Testis (tissue), 5 donors: ENCODE results near the gene OTOA. TPM values are rescaled to one million over a fixed set of nuclear protein-coding genes. Genes with fewer than 3 reads are reported as not detected.

ENCODE experiments used
- DNase-seq: peaks from one replicate; pipeline ENCODE4 v3.0.0-alpha.2; 2019
- H3K27ac ChIP-seq, 2 donors: fragments of 200-600 bp; sonication (generic); one replicate each; pipeline ENCODE4 v1.5.1; 2019
- H3K27me3 ChIP-seq: fragments of 200-600 bp; sonication (generic); one replicate; pipeline ENCODE4 v1.5.1; 2019
- H3K36me3 ChIP-seq: fragments of 200-600 bp; sonication (generic); one replicate; pipeline ENCODE4 v1.5.1; 2017; ENCODE audit warnings: low read depth; ENCODE audit errors: missing control alignments
- H3K4me1 ChIP-seq: fragments of 200-600 bp; sonication (generic); one replicate; pipeline ENCODE4 v1.5.1; 2019
- H3K4me3 ChIP-seq, 2 donors: fragments of 200-600 bp; sonication (generic); one replicate each; pipeline ENCODE4 v1.5.1; 2017 to 2019
- H3K9me3 ChIP-seq: fragments of 200-600 bp; sonication (generic); one replicate; pipeline ENCODE4 v1.5.1; 2017
- CTCF ChIP-seq, 3 experiments: fragments of 450-650 bp in 2 of 3; fragments of 200-600 bp in 1 of 3; sonication (generic) in 1 of 3; IDR thresholded peaks; one replicate each; pipeline ENCODE4 v1.5.1; 2016 to 2019; ENCODE audit warnings: antibody characterized with exemption in 3 of 3, mild to moderate bottlenecking in 2 of 3, moderate library complexity in 1 of 3
- POLR2A ChIP-seq: fragments of 450-650 bp; IDR thresholded peaks from one replicate; pipeline ENCODE4 v1.6.1; 2017; ENCODE audit warnings: antibody characterized with exemption, mild to moderate bottlenecking, moderate library complexity
- WGBS, 2 donors: methylation state at CpG; one replicate each; pipeline ENCODE4 v1.1.5; 2018; 5-methylcytosine and 5-hydroxymethylcytosine counted together
- intact Hi-C: fragments of 100-400 bp; cut with DNase I; formaldehyde crosslinking; loops from one replicate; pipeline ENCODE4 v1.15.1; 2023; ENCODE audit warnings: low total_unique reads
- long read RNA-seq, 2 donors: transcript quantifications; one replicate each; lab custom pipeline, GENCODE V29; 2026
- polyA plus RNA-seq: library from polyadenylated mRNA; stranded (reverse); fragments of 350-450 nt; fragmentation: Illumina TruSeq; extraction: RNeasy Lipid Tissue Mini Kit (QIAGEN cat#74804); gene quantifications from one replicate; pipeline ENCODE4 v1.2.3, GENCODE V29; 2014; ENCODE audit warnings: low read depth, low replicate concordance; ENCODE audit not compliant: insufficient read depth
- total RNA-seq, 2 donors: library from RNA; depleted of rRNA; stranded (reverse); fragments of >200 nt; gene quantifications; one replicate each; pipeline ENCODE4 v1.2.3, GENCODE V29; 2016

Gene OTOA
- total RNA-seq (10 to 100 TPM in 1 of 2 donors, 1 to 10 TPM in 1; 6.5 to 11.2 TPM), polyA plus RNA-seq (19.7 TPM)
- long read RNA-seq, donor 1 = 0 reads
- long read RNA-seq, donor 2 = 0 reads

- H3K36me3 ChIP-seq = no peaks in the 10 kb centered on the region
- intact Hi-C loops = no loop called here
- peak within 1 kb of the TSS; percentile 26 to 36 for H3K4me3 ChIP-seq
- TF ChIP-seq POLR2A (no peak), CTCF (IDR thresholded peaks at IDR 0.05) (no peak)
- WGBS, 2 donors = 9 to 15% methylated on average over 20 to 45 of the region's 45 CpGs
- no peaks in the 10 kb centered on the region for H3K9me3 ChIP-seq
- H3K27me3 ChIP-seq = no peaks in the 10 kb centered on the region
- H3K27ac ChIP-seq = no peak within 1 kb of the TSS
- no peak for DNase-seq
- no peaks in the 10 kb centered on the region for H3K4me1 ChIP-seq
Observed at GRCh38 chr16:21663889-21664647, at the start of gene OTOA. TSS of gene OTOA (plus strand) at chr16:21663968. CDS start at chr16:21678515, 14,547 bp downstream.

- 92 to 96% methylated on average over 3 of the region's 3 CpGs for WGBS, 2 donors
- intact Hi-C loops = no loop called here
Observed at GRCh38 chr16:21614896-21615295, 48.9 kb upstream of the OTOA start.

GRCh38 chr16:21617607-21618006 is 46.2 kb upstream of the OTOA start:
- 90 to 96% methylated on average over 3 of the region's 3 CpGs for WGBS, 2 donors
- Histone ChIP-seq H3K27ac (no peak overlapping the region), H3K4me3 (no peak overlapping the region), H3K4me1 (no peaks in the 10 kb centered on the region), H3K36me3 (no peaks in the 10 kb centered on the region), H3K9me3 (no peaks in the 10 kb centered on the region), H3K27me3 (no peaks in the 10 kb centered on the region)
- intact Hi-C loops = no loop called here
- no peak for DNase-seq
- no peak for TF ChIP-seq CTCF (IDR thresholded peaks at IDR 0.05)

More at GRCh38 chr16:21614896-21615295, 48.9 kb upstream of the OTOA start:
- no peak for TF ChIP-seq POLR2A
- no peak for TF ChIP-seq CTCF (IDR thresholded peaks at IDR 0.05)
- no peaks in the 10 kb centered on the region for H3K27me3 ChIP-seq
- DNase-seq = no peak
- no peak overlapping the region for H3K4me3 ChIP-seq
- no peaks in the 10 kb centered on the region for H3K9me3 ChIP-seq
- H3K4me1 ChIP-seq = peaks cover 10% of the 10 kb centered on the region
- H3K27ac ChIP-seq = no peak overlapping the region
- no peaks in the 10 kb centered on the region for H3K36me3 ChIP-seq

- Histone ChIP-seq H3K9me3 (no peaks in the 10 kb centered on the region), H3K36me3 (no peaks in the 10 kb centered on the region), H3K4me3 (no peak overlapping the region), H3K4me1 (no peaks in the 10 kb centered on the region), H3K27ac (no peak overlapping the region), H3K27me3 (no peaks in the 10 kb centered on the region)
- 87 to 92% methylated on average over 5 of the region's 5 CpGs for WGBS, 2 donors
- no peak for DNase-seq
- TF ChIP-seq POLR2A = no peak
- no peak for TF ChIP-seq CTCF (IDR thresholded peaks at IDR 0.05)
- intact Hi-C loops = no loop called here
Observed at GRCh38 chr16:21618281-21618680, 45.5 kb upstream of the OTOA start.
